ENCODE measurements around the gene DLGAP1.

GRCh38 chr18:3453540-3454364 is 1001.4 kb downstream of the DLGAP1 start:
- TF ChIP-seq, protein P1, sequence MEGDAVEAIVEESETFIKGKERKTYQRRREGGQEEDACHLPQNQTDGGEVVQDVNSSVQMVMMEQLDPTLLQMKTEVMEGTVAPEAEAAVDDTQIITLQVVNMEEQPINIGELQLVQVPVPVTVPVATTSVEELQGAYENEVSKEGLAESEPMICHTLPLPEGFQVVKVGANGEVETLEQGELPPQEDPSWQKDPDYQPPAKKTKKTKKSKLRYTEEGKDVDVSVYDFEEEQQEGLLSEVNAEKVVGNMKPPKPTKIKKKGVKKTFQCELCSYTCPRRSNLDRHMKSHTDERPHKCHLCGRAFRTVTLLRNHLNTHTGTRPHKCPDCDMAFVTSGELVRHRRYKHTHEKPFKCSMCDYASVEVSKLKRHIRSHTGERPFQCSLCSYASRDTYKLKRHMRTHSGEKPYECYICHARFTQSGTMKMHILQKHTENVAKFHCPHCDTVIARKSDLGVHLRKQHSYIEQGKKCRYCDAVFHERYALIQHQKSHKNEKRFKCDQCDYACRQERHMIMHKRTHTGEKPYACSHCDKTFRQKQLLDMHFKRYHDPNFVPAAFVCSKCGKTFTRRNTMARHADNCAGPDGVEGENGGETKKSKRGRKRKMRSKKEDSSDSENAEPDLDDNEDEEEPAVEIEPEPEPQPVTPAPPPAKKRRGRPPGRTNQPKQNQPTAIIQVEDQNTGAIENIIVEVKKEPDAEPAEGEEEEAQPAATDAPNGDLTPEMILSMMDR (IDR thresholded peaks at IDR 0.05), result no peak
- TF ChIP-seq POLR2A (IDR thresholded peaks at IDR 0.05), result no peak
